GM12878 (cell line): Measurements from ENCODE around the gene GRM7. TPM values are rescaled to one million over a fixed set of nuclear protein-coding genes. Genes with fewer than 3 reads are reported as not detected.
A peak's percentile ranks its signal among the peaks of the same experiment; 100 is the strongest.

Experiments
- ATF7 ChIP-seq: fragments of 450-650 bp; IDR thresholded peaks from 2 replicates; pipeline ENCODE4 v1.6.1; 2016; ENCODE audit warnings: low read depth, mild to moderate bottlenecking
- CBX5 ChIP-seq: sonication (generic); IDR thresholded peaks from 2 replicates; pipeline ENCODE4 v1.6.1; 2016; ENCODE audit warnings: low read depth, moderate library complexity, mild to moderate bottlenecking, inconsistent platforms
- CEBPB ChIP-seq, 2 experiments: fragments of 150-350 bp in 1 of 2; IDR thresholded peaks; 2 replicates each; pipeline ENCODE4 v1.6.1; 2012 to 2014; ENCODE audit warnings: low read depth in 2 of 2, low read length in 2 of 2, borderline replicate concordance in 1 of 2, inconsistent platforms in 1 of 2
- CHD1 ChIP-seq: IDR thresholded peaks from 2 replicates; pipeline ENCODE4 v1.6.1; 2012; ENCODE audit warnings: low read depth, low read length, improper control_type of control experiment
- DPF2 ChIP-seq: fragments of 450-650 bp; IDR thresholded peaks from 2 replicates; pipeline ENCODE4 v1.6.1; 2017; ENCODE audit warnings: mild to moderate bottlenecking
- EED ChIP-seq: sonication (generic); IDR thresholded peaks from 2 replicates; pipeline ENCODE4 v1.6.1; 2016; ENCODE audit warnings: antibody characterized with exemption, low read depth
- HDAC6 ChIP-seq: fragments of 200-600 bp; sonication (generic); IDR thresholded peaks from one replicate; pipeline ENCODE4 v1.8.0; 2017; ENCODE audit warnings: antibody characterized with exemption; ENCODE audit not compliant: unreplicated experiment
- HDGF ChIP-seq: fragments of 450-650 bp; IDR thresholded peaks from 2 replicates; pipeline ENCODE4 v1.6.1; 2016; ENCODE audit warnings: antibody characterized with exemption
- IKZF1 ChIP-seq: fragments of 450-650 bp; conservative IDR thresholded peaks from 2 replicates; pipeline ENCODE4 v1.6.1; 2017; ENCODE audit warnings: antibody characterized with exemption, mild to moderate bottlenecking
- KAT2A ChIP-seq: conservative IDR thresholded peaks from 2 replicates; pipeline ENCODE4 v1.6.1; 2011; ENCODE audit warnings: low read depth, low read length; ENCODE audit not compliant: control insufficient read depth
- KLF5 ChIP-seq: fragments of 450-650 bp; IDR thresholded peaks from 2 replicates; pipeline ENCODE4 v1.6.1; 2014; ENCODE audit warnings: mild to moderate bottlenecking; ENCODE audit not compliant: partially characterized antibody
- LARP7 ChIP-seq: fragments of 450-650 bp; IDR thresholded peaks from 2 replicates; pipeline ENCODE4 v1.6.1; 2017; ENCODE audit warnings: mild to moderate bottlenecking
- PAX5 ChIP-seq: IDR thresholded peaks from 2 replicates; pipeline ENCODE4 v1.6.1; 2011; ENCODE audit warnings: low read depth, low read length, borderline replicate concordance
- POLR2AphosphoS5 ChIP-seq: IDR thresholded peaks from 2 replicates; pipeline ENCODE4 v1.6.1; 2011; ENCODE audit warnings: mild to moderate bottlenecking, low read length, inconsistent platforms
- RAD51 ChIP-seq: fragments of 450-650 bp; IDR thresholded peaks from 2 replicates; pipeline ENCODE4 v1.6.1; 2016; ENCODE audit warnings: moderate library complexity, mild to moderate bottlenecking, inconsistent platforms
- RUNX3 ChIP-seq: IDR thresholded peaks from 2 replicates; pipeline ENCODE4 v1.6.1; 2012; ENCODE audit warnings: low read length, inconsistent platforms
- SMC3 ChIP-seq: IDR thresholded peaks from 2 replicates; pipeline ENCODE4 v1.6.1; 2011; ENCODE audit warnings: low read length, improper control_type of control experiment, borderline replicate concordance
- SUZ12 ChIP-seq: fragments of 200-600 bp; sonication (generic); IDR thresholded peaks from one replicate; pipeline ENCODE4 v1.6.1; 2018; ENCODE audit warnings: antibody characterized with exemption, mild to moderate bottlenecking; ENCODE audit not compliant: unreplicated experiment
- ZBED1 ChIP-seq: IDR thresholded peaks from 2 replicates; pipeline ENCODE4 v1.6.1; 2016; ENCODE audit warnings: borderline replicate concordance
- ZNF24 ChIP-seq: fragments of 450-650 bp; IDR thresholded peaks from 2 replicates; pipeline ENCODE4 v1.6.1; 2017; ENCODE audit warnings: antibody characterized with exemption, mild to moderate bottlenecking
- ZZZ3 ChIP-seq: IDR thresholded peaks from 2 replicates; pipeline ENCODE4 v1.6.1; 2011; ENCODE audit warnings: low read depth; ENCODE audit not compliant: control insufficient read depth, insufficient read length
- polyA plus RNA-seq, 11 experiments: library from polyadenylated mRNA; depleted of rRNA in 4 of 11; unstranded in 6 of 11; stranded (reverse) in 5 of 11; fragments of >200 nt; fragmentation: Nextera tagmentation in 4 of 11; fragmentation: Illumina TruSeq in 1 of 11; extraction: Ambion mirVana in 4 of 11; extraction: Trizol in 1 of 11; gene quantifications; 1 replicate in 1 of 11; 2 replicates in 10 of 11; pipeline versions ENCODE4 v1.2.1 to v1.2.3, GENCODE V29; 2011 to 2016; ENCODE audit warnings: inconsistent platforms in 2 of 11, missing spikeins in 2 of 11, low read depth in 1 of 11
- total RNA-seq, 4 experiments: library from RNA; depleted of rRNA in 3 of 4; stranded (reverse); fragments of >200 nt in 3 of 4; fragmentation: Illumina TruSeq in 1 of 4; extraction: Trizol in 1 of 4; gene quantifications; 2 replicates each; pipeline versions ENCODE4 v1.2.1 to v1.2.3, GENCODE V29; 2013 to 2021
- TF ChIP-seq, protein P1 (sequence below): IDR thresholded peaks from 2 replicates; pipeline ENCODE4 v1.6.1; 2012; ENCODE audit warnings: mild to moderate bottlenecking, low read depth, low read length
- TF ChIP-seq, protein P2 (sequence below): fragments of 450-650 bp; IDR thresholded peaks from 2 replicates; pipeline ENCODE4 v1.6.1; 2014; ENCODE audit warnings: mild to moderate bottlenecking
- TF ChIP-seq, protein P3 (sequence below): fragments of 450-650 bp; IDR thresholded peaks from 2 replicates; pipeline ENCODE4 v1.6.1; 2017; ENCODE audit warnings: antibody characterized with exemption, mild to moderate bottlenecking, moderate library complexity
- TF ChIP-seq, protein P4 (sequence below): fragments of 450-650 bp; IDR thresholded peaks from 2 replicates; pipeline ENCODE4 v1.6.1; 2016; ENCODE audit warnings: mild to moderate bottlenecking

The GRM7 gene
- total and polyA plus RNA-seq, 10 of the 15 experiments (the other 5 are each of a cell fraction or from before 2014, with no cell fraction given), result not detected

DNA sequence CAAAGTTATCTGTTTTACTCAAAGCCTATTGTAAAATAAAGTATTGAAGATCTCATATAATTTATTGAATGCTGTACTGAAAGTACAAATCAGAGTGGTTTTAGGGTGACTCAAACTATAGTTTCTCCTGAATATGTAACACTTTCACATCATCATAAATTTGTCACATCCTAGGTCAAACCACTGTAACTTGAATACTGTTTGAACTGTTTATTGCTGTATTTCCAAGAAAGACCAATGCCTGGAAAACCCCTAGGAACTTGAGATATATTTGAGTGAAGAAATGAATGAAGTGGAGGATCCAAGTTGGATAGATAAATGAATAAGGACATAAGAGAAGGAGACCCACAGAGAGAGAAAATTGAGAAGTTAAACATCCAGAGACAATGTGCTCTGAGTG is 348.2 kb downstream of the GRM7 start (continued):
- TF ChIP-seq, protein P1, sequence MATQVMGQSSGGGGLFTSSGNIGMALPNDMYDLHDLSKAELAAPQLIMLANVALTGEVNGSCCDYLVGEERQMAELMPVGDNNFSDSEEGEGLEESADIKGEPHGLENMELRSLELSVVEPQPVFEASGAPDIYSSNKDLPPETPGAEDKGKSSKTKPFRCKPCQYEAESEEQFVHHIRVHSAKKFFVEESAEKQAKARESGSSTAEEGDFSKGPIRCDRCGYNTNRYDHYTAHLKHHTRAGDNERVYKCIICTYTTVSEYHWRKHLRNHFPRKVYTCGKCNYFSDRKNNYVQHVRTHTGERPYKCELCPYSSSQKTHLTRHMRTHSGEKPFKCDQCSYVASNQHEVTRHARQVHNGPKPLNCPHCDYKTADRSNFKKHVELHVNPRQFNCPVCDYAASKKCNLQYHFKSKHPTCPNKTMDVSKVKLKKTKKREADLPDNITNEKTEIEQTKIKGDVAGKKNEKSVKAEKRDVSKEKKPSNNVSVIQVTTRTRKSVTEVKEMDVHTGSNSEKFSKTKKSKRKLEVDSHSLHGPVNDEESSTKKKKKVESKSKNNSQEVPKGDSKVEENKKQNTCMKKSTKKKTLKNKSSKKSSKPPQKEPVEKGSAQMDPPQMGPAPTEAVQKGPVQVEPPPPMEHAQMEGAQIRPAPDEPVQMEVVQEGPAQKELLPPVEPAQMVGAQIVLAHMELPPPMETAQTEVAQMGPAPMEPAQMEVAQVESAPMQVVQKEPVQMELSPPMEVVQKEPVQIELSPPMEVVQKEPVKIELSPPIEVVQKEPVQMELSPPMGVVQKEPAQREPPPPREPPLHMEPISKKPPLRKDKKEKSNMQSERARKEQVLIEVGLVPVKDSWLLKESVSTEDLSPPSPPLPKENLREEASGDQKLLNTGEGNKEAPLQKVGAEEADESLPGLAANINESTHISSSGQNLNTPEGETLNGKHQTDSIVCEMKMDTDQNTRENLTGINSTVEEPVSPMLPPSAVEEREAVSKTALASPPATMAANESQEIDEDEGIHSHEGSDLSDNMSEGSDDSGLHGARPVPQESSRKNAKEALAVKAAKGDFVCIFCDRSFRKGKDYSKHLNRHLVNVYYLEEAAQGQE, result no peak
- TF ChIP-seq DPF2 (0 out of 2 replicates have a peak, but pooled peaks have one; percentile 45), LARP7 (no peak), PAX5 (no peak), ZZZ3 (no peak), RAD51 (no peak), EED (no peak), SUZ12 (no peak), IKZF1 (0 out of 2 replicates have a peak, but pooled peaks have one; percentile 33), CBX5 (no peak), RUNX3 (peak; percentile 53; the same call in 1 of the 2 replicates), HDGF (no peak), ZBED1 (no peak), CHD1 (no peak), SMC3 (no peak), ZNF24 (peak; percentile 91), HDAC6 (no peak), KAT2A (no peak), POLR2AphosphoS5 (no peak), ATF7 (no peak), CEBPB (IDR thresholded peaks at IDR 0.05; ENCODE audit: borderline replicate concordance in 1 of 2, low read depth in 2 of 2, low read length in 2 of 2) (no peak), KLF5 (no peak)
- TF ChIP-seq, protein P2, sequence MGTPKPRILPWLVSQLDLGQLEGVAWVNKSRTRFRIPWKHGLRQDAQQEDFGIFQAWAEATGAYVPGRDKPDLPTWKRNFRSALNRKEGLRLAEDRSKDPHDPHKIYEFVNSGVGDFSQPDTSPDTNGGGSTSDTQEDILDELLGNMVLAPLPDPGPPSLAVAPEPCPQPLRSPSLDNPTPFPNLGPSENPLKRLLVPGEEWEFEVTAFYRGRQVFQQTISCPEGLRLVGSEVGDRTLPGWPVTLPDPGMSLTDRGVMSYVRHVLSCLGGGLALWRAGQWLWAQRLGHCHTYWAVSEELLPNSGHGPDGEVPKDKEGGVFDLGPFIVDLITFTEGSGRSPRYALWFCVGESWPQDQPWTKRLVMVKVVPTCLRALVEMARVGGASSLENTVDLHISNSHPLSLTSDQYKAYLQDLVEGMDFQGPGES, result no peak
- TF ChIP-seq, protein P3, sequence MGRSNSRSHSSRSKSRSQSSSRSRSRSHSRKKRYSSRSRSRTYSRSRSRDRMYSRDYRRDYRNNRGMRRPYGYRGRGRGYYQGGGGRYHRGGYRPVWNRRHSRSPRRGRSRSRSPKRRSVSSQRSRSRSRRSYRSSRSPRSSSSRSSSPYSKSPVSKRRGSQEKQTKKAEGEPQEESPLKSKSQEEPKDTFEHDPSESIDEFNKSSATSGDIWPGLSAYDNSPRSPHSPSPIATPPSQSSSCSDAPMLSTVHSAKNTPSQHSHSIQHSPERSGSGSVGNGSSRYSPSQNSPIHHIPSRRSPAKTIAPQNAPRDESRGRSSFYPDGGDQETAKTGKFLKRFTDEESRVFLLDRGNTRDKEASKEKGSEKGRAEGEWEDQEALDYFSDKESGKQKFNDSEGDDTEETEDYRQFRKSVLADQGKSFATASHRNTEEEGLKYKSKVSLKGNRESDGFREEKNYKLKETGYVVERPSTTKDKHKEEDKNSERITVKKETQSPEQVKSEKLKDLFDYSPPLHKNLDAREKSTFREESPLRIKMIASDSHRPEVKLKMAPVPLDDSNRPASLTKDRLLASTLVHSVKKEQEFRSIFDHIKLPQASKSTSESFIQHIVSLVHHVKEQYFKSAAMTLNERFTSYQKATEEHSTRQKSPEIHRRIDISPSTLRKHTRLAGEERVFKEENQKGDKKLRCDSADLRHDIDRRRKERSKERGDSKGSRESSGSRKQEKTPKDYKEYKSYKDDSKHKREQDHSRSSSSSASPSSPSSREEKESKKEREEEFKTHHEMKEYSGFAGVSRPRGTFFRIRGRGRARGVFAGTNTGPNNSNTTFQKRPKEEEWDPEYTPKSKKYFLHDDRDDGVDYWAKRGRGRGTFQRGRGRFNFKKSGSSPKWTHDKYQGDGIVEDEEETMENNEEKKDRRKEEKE, result no peak
- TF ChIP-seq, protein P4, sequence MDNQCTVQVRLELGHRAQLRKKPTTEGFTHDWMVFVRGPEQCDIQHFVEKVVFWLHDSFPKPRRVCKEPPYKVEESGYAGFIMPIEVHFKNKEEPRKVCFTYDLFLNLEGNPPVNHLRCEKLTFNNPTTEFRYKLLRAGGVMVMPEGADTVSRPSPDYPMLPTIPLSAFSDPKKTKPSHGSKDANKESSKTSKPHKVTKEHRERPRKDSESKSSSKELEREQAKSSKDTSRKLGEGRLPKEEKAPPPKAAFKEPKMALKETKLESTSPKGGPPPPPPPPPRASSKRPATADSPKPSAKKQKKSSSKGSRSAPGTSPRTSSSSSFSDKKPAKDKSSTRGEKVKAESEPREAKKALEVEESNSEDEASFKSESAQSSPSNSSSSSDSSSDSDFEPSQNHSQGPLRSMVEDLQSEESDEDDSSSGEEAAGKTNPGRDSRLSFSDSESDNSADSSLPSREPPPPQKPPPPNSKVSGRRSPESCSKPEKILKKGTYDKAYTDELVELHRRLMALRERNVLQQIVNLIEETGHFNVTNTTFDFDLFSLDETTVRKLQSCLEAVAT, result no peak
